Mammary epithelial cell (primary cell): ENCODE data around the gene AGAP1.

Experiments used
- CTCF ChIP-seq, 2 donors: IDR thresholded peaks in 1 of 2; conservative IDR thresholded peaks in 1 of 2; 2 replicates each; pipeline ENCODE4 v1.5.1; 2011 to 2012; ENCODE audit warnings: inconsistent platforms in 2 of 2, low read length in 2 of 2, mild to moderate bottlenecking in 2 of 2, control low read depth in 1 of 2, low read depth in 1 of 2; ENCODE audit not compliant: insufficient read depth in 1 of 2; ENCODE audit errors: extremely low read depth in 1 of 2
- EZH2 ChIP-seq: IDR thresholded peaks from 2 replicates; pipeline ENCODE4 v1.6.1; 2012; ENCODE audit warnings: low read length, inconsistent platforms, borderline replicate concordance

GRCh38 chr2:235789552-235789951 is 295.7 kb downstream of the AGAP1 start:
- TF ChIP-seq EZH2: no peak
- no peak for TF ChIP-seq CTCF (conservative IDR thresholded peaks at IDR 0.05 in 1 of 2, IDR thresholded peaks at IDR 0.05 in 1 of 2; ENCODE audit: extremely low read depth in 1 of 2, insufficient read depth in 1 of 2, low read depth in 1 of 2, low read length in 2 of 2)
